ENCODE data around the gene MED6. TPM values are rescaled to one million over a fixed set of nuclear protein-coding genes. Genes with fewer than 3 reads are reported as not detected.

Gene MED6
- total and polyA plus RNA-seq, 9 of the 15 experiments (the other 6 are each of a cell fraction or from before 2014, with no cell fraction given): 16.9 to 52.0 (median 30.4) TPM

DNA sequence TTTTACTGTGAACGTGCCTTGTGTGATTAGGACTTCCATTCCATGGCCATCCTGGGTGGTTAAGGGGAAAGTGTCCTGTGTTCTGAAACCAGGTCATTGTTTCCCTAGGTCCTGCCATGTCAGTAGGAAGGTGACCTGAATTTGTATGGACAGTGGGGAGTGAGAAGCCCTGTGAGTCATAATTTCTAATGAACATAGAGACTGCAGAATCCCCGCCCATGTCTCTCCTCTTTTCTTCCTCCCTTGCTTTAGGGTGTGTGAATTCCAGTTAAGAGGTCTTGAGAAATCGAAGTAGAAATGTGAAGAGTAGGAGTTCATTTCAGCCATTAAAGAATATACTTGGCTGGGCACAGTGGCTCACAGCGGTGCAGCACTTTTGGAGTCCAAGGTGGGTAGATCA, 49.3 kb upstream of the MED6 start (continued):
- TF ChIP-seq, protein P1, sequence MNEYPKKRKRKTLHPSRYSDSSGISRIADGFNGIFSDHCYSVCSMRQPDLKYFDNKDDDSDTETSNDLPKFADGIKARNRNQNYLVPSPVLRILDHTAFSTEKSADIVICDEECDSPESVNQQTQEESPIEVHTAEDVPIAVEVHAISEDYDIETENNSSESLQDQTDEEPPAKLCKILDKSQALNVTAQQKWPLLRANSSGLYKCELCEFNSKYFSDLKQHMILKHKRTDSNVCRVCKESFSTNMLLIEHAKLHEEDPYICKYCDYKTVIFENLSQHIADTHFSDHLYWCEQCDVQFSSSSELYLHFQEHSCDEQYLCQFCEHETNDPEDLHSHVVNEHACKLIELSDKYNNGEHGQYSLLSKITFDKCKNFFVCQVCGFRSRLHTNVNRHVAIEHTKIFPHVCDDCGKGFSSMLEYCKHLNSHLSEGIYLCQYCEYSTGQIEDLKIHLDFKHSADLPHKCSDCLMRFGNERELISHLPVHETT (CRISPR knock-in tag; conservative IDR thresholded peaks at IDR 0.05 in 1 of 2, IDR thresholded peaks at IDR 0.05 in 1 of 2): no peak
- no peak for TF ChIP-seq BACH1 (tag; IDR thresholded peaks at IDR 0.05)
- TF ChIP-seq ZBTB8A (IDR thresholded peaks at IDR 0.05; ENCODE audit: partially characterized antibody): no peak

DNA sequence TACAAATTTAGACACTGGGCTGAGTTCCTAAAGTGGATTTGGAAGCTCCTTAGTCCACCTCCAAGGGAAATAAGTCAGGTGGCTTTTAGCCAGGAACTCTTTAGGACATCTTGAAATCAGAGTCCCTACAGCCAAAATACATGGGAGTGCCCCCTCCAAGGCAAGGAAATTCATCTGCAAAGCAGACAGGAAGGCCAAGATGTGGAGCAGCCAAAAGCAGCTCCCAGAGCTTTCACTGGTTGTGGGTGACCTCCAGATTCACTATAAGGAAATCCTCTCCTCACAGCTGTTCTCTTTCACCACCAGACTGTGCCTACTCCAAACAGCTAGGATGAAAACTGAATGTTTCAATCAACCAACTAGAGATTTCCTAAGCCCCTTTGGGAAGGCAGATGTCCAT, 47.9 kb upstream of the MED6 start:
- intact Hi-C loops (cut with micrococcal nuclease) (no loop called here), in situ Hi-C loops (cut with MboI) (no loop called here)
- Histone ChIP-seq H2AFZ (ENCODE audit: low read depth, low read length) (no peak overlapping the region), H3K36me3 (ENCODE audit: control insufficient read depth, insufficient read depth, low read length) (no peaks in the 10 kb centered on the region), H3K27ac (ENCODE audit: extremely low read depth, low read depth, low read length) (no peak overlapping the region), H3K9me1 (ENCODE audit: control insufficient read depth, insufficient read depth, low read length) (no peaks in the 10 kb centered on the region), H3K79me2 (ENCODE audit: control insufficient read depth, insufficient read depth, low read length) (no peaks in the 10 kb centered on the region), H3K4me2 (ENCODE audit: insufficient read depth, low read length) (no peak overlapping the region), H4K20me1 (replicated peaks; ENCODE audit: control insufficient read depth, insufficient read depth, low read length) (no peaks in the 10 kb centered on the region), H3K4me1 (replicated peaks in 1 of 2; ENCODE audit: control insufficient read depth in 2 of 2, insufficient read depth in 2 of 2, low read length in 2 of 2) (no peaks in the 10 kb centered on the region), H3K4me3 (no peak overlapping the region), H3K27me3 (ENCODE audit: control insufficient read depth in 2 of 2, insufficient read depth in 2 of 2, low read length in 2 of 2) (peaks cover 2 to 8% of the 10 kb centered on the region in 2 experiments; a peak in 4 of 5 replicates), H3K9me3 (replicated peaks; ENCODE audit: control insufficient read depth, insufficient read depth, low read depth, low read length) (no peaks in the 10 kb centered on the region), H3K9ac (ENCODE audit: insufficient read depth in 1 of 2, low read depth in 2 of 2, low read length in 2 of 2) (no peak overlapping the region)
- ChIA-PET POLR2A (interaction anchor here (0.6 kb wide), 1 partner anchor 11 kb away, joined by 3 read pairs; no protein-coding TSS in a partner anchor), CTCF (ENCODE audit: low intra/inter-chr PET ratio) (no interaction called here)
- FAIRE-seq (no peak), ATAC-seq (no peak), DNase-seq (ENCODE audit: extremely low read depth in 1 of 4, low spot score in 3 of 4) (no peak)
- TF ChIP-seq TRIM24 (IDR thresholded peaks at IDR 0.05) (no peak), PYGO2 (tag; IDR thresholded peaks at IDR 0.05) (no peak), JUN (IDR thresholded peaks at IDR 0.05; ENCODE audit: borderline replicate concordance, low read depth, low read length) (no peak), JUN (CRISPR knock-in tag; IDR thresholded peaks at IDR 0.05; ENCODE audit: borderline replicate concordance) (no peak)
- BruUV-seq (replicated peaks): no TSS peak

Measured in K562 (cell line).